CD4-positive, alpha-beta T cell treated with Interleukin-2 at 100 ng/mL for 4 hours (primary cell): Measurements from ENCODE around the gene SLC4A1.

ENCODE experiments used
- DNase-seq: peaks from one replicate; pipeline ENCODE4 v3.0.0-alpha.2; 2020; ENCODE audit warnings: low spot score

Gene SLC4A1

DNA sequence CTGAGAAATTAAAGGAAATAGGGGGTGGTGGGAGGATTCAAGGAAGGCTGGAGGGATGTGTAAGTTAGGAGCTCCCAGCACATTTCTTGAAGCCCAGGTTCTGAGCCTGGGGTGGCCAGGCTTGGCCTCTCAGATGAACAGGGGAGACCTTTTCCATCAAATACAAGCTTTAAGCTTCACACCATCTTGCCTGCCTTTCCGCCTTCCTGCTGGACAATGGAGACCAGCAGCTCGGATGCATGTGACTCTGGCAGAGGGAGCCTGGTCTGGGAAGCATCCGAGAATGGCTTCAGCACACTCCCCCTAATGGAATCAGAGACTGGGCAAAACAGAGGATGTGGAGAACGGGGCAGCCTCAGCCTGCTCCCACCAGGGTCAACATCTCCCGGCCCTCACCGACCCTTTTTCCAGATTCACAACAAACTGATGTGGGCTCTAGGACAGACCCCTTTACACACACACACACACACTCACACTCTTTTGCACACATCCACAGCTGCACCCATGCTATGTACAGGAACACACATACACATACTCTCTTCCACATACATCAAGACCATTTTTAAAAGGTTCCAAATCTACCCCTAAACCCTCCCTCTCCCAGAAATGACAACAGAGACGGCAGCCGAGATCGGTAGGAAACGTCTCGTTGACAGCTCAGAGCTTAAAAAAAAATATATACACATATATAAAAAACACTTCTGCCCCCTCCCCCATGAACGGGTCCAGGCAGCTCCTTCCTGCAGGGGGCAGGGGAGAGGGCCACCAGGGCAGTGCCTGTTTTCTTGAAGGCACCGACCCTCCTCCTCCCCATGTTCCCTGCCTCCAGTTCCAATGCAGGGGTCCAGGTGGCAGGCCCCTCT, 61.7 kb downstream of the SLC4A1 start:
- no peak for DNase-seq

DNA sequence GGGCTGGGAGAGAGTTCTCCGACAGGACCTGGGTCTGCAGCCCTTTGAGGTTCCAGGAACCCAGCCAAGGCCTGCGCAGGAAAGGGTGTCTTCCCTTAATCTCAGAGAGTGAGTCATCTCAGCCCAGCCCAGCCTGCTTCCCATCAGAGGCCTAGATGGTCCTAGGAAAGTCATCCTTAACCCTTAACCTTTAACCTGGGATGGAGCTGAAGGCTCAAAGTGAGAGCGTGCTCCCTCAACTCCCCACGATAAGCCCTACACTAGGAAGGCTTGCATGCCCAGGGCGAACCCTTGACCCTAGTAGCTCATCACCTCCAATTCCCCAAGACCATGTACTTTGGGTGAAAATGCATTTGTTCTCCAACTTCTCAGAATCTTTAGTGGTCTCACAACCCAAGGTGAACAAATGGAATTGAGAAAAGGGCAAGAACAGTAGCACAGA, 63.5 kb downstream of the SLC4A1 start:
- DNase-seq = no peak

DNA sequence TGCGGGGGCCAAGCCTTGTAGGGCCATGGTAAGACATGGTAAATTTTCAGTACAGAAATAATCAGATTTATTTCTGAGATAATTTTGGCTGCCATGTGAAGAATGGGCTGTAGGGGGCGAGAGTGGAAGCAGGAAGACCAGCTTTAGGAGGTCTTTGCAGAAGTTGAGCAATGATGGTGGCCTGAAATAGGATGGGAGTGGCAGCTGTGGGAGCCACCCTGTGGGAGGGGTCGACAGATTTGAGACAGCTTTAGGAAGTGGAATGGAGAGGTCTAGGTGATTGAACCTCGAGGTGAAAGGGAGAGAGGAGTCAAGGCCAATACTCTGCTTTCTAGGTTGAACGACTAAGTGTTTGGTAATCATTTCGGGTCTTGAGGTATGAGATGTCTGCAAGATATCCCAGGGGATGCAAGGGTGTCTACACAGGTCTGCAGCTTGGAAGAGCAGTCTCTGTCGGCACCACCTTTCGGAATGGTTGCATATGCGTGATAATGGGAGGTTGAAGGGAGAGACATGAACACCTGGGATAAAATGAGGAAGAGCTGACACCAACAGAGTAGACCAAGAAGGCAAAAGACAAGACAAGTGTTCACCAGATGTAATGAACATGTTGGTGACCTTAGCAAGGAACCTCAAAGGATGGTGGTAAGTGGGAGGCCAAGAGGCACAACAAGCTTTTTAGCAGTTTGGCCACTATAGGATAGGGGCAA, 64.0 kb downstream of the SLC4A1 start:
- DNase-seq = peak; percentile 63

DNA sequence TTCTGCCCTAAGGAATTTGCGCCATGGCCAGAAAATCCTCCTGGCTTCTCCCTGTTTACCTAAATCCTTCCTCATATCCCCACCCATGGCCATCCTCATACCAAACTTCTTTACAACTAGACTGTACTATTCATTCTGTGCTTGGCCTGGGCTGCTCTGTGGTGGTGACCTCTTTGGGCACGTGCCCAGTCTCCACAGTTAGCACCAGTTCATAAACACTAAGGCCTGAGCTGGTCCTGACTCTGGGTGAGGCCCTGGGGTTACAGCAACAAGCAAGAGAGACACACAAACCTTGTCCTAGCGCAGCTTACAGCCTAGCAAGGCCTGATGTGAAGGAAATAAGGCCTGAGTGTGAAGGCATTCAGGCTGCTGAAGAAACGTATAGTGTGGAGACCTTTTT, 65.2 kb downstream of the SLC4A1 start:
- DNase-seq = no peak

DNA sequence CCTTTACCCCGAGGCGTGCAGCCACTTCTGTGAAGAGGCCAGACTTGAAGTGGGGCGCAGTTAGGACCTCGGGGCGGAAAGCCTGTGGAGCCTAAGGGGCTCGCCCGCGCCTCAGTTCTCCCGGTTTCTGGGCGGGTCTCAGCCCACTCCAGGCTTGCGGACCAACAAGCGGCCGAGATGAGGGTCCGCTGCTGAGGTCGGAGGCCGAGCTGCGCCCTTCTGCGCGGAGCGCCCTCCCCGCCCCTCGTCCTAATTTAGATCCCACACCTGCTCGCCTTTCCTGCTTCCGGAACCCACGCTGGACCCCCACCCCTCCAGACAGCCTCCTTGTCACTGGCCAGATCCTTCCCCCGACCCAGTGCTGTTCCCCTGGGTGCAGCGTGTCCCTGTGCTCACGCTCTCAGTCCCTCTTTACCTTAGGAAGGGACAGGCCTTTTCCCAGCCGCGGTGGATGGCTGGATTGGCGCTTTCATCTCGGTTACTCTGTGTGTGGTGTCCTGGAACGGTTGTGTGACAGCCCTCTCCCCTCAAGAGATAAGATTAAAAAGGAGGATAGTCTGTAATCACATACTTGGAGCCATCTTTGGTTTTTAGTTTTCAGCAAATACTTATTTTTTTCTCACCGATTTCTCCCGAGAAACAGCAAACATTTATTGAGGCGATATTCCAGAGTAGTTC, 67.3 kb downstream of the SLC4A1 start:
- no peak for DNase-seq

DNA sequence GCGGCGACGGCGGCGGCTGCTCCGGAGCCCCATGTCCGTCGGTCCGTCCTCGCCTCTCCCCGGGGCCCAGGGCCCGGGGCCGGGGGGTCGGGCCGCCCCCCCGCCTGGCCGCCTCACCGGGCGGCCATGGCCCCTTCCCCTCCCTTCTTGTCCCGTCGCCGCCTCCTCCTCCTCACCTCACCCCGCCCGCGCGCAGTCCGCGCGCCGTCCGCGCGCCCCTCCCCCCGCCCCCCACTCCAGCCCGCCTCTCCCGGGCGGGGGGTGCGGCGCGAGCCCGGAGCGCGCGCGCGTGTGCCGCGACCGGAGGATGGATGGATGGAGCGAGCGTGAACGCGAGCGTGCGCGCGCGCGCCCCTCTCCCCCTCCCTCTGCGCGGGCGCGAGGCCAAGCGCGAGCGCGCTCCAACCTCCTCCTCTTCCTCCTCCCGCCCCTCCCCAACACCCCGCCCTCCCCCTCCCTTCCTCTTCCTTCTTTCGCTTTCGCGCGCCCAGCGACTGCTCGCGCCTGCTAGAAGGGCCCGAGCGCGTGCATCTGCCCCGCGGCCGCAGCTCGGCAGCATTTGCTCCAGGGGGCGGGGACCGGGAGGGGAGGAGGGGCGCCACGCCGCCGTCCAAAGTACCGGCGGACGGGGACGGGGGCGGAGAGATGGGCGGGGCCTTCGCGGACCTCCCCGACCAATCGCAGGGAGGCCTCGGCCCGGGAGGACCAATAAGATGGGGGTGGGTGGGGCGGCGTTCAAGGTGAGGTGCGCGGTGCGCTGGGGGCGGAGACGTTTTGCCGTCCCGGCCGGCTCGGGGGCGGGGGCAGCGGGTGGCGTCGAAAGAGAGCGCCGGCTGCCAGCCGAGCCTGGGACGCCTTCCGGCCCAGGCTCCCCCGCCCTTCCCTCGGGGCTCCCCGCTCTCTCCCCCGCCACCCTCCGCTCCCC, 68.1 kb downstream of the SLC4A1 start, which contains the start of gene ATXN7L3:
Gene ATXN7L3, minus strand, starts transcription at position 332 of the 925 bp plus-strand sequence. CDS start 1,814 bp downstream, outside the sequence.
- DNase-seq = peak; percentile 99

DNA sequence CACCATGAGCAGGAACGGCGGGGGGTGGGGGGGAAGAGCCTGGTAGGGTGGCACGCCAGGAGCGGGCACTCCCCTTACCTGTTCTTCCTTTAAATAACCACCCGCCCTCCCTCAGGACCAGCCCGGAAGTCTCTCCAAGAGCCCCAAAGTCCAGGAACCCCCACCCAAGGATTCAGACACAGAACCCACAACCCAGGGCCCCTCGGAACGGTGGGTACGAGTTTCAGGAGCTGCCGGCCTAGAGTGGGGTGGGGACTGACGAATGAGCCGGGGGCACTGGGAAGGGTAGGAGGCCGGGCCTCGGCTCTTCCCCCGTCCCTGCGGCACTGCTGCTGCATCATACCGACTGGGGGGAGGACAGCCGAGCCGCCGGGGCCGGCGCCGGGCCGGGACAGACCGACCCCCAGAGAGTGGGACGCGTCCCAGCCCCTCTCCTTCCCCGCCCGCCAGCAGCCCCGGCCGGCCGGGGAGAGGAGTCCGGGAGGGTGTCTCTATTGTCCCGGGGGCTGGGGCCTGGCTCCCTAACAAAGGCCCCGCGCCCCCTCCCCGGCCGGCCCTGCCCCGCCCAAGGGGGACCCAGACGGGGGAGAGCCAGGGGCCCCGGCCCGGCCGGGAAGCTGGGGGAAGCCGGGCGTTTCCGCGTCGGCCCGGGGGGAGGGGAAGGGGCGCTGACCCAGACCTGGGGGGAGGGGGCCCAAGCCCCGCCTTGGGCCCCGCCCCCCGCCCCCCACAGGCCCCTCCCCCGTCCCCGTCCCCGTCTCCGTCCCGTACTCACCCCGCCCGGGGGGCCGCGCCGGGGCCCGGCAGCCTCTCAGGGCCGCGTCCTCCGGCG, 69.0 kb downstream of the SLC4A1 start:
- DNase-seq = peak; percentile 47
